GM13976 (cell line): ENCODE data around the gene ERLIN1.

Experiments used
- DNase-seq: peaks from one replicate; pipeline ENCODE4 v3.0.0; 2012; ENCODE audit warnings: low spot score
- in situ Hi-C: fragments of 300-500 bp; cut with MboI; formaldehyde crosslinking; loops from one replicate; pipeline ENCODE4 v1.12.0; 2022; ENCODE audit warnings: low sequenced_read_pairs, mixed read lengths, inconsistent platforms; ENCODE audit not compliant: unreplicated experiment
- TF ChIP-seq, protein P1 (sequence below): IDR thresholded peaks from 2 replicates; pipeline ENCODE4 v1.5.1; 2012; ENCODE audit warnings: borderline replicate concordance, mild to moderate bottlenecking; ENCODE audit not compliant: insufficient read depth; ENCODE audit errors: extremely low read depth, missing control alignments, control extremely low read depth

Gene ERLIN1

GRCh38 chr10:100101192-100102076, 84.4 kb downstream of the ERLIN1 start:
- TF ChIP-seq, protein P1, sequence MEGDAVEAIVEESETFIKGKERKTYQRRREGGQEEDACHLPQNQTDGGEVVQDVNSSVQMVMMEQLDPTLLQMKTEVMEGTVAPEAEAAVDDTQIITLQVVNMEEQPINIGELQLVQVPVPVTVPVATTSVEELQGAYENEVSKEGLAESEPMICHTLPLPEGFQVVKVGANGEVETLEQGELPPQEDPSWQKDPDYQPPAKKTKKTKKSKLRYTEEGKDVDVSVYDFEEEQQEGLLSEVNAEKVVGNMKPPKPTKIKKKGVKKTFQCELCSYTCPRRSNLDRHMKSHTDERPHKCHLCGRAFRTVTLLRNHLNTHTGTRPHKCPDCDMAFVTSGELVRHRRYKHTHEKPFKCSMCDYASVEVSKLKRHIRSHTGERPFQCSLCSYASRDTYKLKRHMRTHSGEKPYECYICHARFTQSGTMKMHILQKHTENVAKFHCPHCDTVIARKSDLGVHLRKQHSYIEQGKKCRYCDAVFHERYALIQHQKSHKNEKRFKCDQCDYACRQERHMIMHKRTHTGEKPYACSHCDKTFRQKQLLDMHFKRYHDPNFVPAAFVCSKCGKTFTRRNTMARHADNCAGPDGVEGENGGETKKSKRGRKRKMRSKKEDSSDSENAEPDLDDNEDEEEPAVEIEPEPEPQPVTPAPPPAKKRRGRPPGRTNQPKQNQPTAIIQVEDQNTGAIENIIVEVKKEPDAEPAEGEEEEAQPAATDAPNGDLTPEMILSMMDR = no peak
- in situ Hi-C loops = no loop called here
- DNase-seq = no peak

- DNase-seq = no peak
- in situ Hi-C loops = no loop called here
- TF ChIP-seq, protein P1 = no peak
These were observed 85.1 kb downstream of the ERLIN1 start for GRCh38 chr10:100100651-100101184.
